WTC11 (cell line): ENCODE results near the gene LASP1. TPM values are rescaled to one million over a fixed set of nuclear protein-coding genes. Genes with fewer than 3 reads are reported as not detected.

Experiments
- ATAC-seq: fragments of 200-7000 bp; cut with Tn5 transposase; 2 replicates; pipeline ENCODE4 v1.10.0; 2021; ENCODE audit warnings: mild to moderate bottlenecking, moderate library complexity
- CTCF ChIA-PET: fragments of 300-600 bp; sonication (Branson Sonifier 250); formaldehyde crosslinking; loops from one replicate; lab custom pipeline; 2021; ENCODE audit warnings: antibody characterized with exemption; lab: Charles Lee
- POLR2A ChIA-PET: fragments of 350-600 bp; sonication (Branson Sonifier 250); formaldehyde crosslinking; loops from one replicate; lab custom pipeline; 2021; ENCODE audit warnings: antibody characterized with exemption; lab: Charles Lee
- DNase-seq: peaks from one replicate; pipeline ENCODE4 v3.0.0; 2021; ENCODE audit warnings: low spot score
- H3K27ac Mint-ChIP-seq: 2 replicates; pipeline ENCODE4 v1.8.0; 2021; ENCODE audit warnings: mixed read lengths
- H3K27me3 Mint-ChIP-seq: 2 replicates; pipeline ENCODE4 v1.8.0; 2021; ENCODE audit warnings: low read depth, mild to moderate bottlenecking, moderate library complexity, mixed read lengths
- H3K36me3 Mint-ChIP-seq: 2 replicates; pipeline ENCODE4 v1.8.0; 2021; ENCODE audit warnings: mixed read lengths
- H3K4me1 Mint-ChIP-seq: 2 replicates; pipeline ENCODE4 v1.8.0; 2022; ENCODE audit warnings: mixed read lengths
- H3K4me3 Mint-ChIP-seq: 2 replicates; pipeline ENCODE4 v1.8.0; 2021; ENCODE audit warnings: mild to moderate bottlenecking, moderate library complexity, mixed read lengths
- H3K9me3 Mint-ChIP-seq: 2 replicates; pipeline ENCODE4 v1.8.0; 2021; ENCODE audit warnings: mixed read lengths
- CBFB ChIP-seq: sonication (generic); formaldehyde crosslinking; IDR thresholded peaks from 2 replicates; pipeline ENCODE4 v1.8.1; 2022; ENCODE audit warnings: mild to moderate bottlenecking, low read depth, missing genetic modification reagents
- FOXJ3 ChIP-seq: sonication (generic); formaldehyde crosslinking; IDR thresholded peaks from 2 replicates; pipeline ENCODE4 v1.9.0; 2021; ENCODE audit warnings: missing genetic modification reagents, mild to moderate bottlenecking, borderline replicate concordance
- FOXK1 ChIP-seq: sonication (generic); formaldehyde crosslinking; IDR thresholded peaks from 2 replicates; pipeline ENCODE4 v1.8.0; 2022; ENCODE audit warnings: mild to moderate bottlenecking, moderate library complexity, missing genetic modification reagents
- GABPB1 ChIP-seq: sonication (generic); formaldehyde crosslinking; IDR thresholded peaks from 2 replicates; pipeline ENCODE4 v1.8.1; 2023; ENCODE audit warnings: mild to moderate bottlenecking, missing genetic modification reagents
- IRF2 ChIP-seq: sonication (generic); formaldehyde crosslinking; IDR thresholded peaks from 2 replicates; pipeline ENCODE4 v1.8.0; 2022; ENCODE audit warnings: low read depth, missing genetic modification reagents, borderline replicate concordance
- JAZF1 ChIP-seq: fragments of 250-450 bp; sonication (Bioruptor Pico); IDR thresholded peaks from 2 replicates; pipeline ENCODE4 v1.9.0; 2021; ENCODE audit warnings: moderate library complexity, mild to moderate bottlenecking, inconsistent platforms
- JUN ChIP-seq: sonication (generic); formaldehyde crosslinking; IDR thresholded peaks from 2 replicates; pipeline ENCODE4 v1.8.0; 2023; ENCODE audit warnings: mild to moderate bottlenecking, missing genetic modification reagents
- NFATC4 ChIP-seq: fragments of 250-450 bp; sonication (Bioruptor Pico); IDR thresholded peaks from 2 replicates; pipeline ENCODE4 v1.9.0; 2021; ENCODE audit warnings: mild to moderate bottlenecking
- NR1H2 ChIP-seq: sonication (generic); formaldehyde crosslinking; IDR thresholded peaks from 2 replicates; pipeline ENCODE4 v1.9.0; 2021; ENCODE audit warnings: mild to moderate bottlenecking, moderate library complexity, missing genetic modification reagents
- NR3C1 ChIP-seq: sonication (generic); formaldehyde crosslinking; conservative IDR thresholded peaks from 2 replicates; pipeline ENCODE4 v1.8.1; 2023; ENCODE audit warnings: low read depth, mild to moderate bottlenecking, missing genetic modification reagents
- OVOL2 ChIP-seq: fragments of 250-450 bp; sonication (Bioruptor Pico); IDR thresholded peaks from 2 replicates; pipeline ENCODE4 v1.9.0; 2021; ENCODE audit warnings: mild to moderate bottlenecking, borderline replicate concordance
- PRRX2 ChIP-seq: fragments of 250-450 bp; sonication (Bioruptor Pico); IDR thresholded peaks from 2 replicates; pipeline ENCODE4 v1.8.0; 2021; ENCODE audit warnings: mild to moderate bottlenecking
- SMAD4 ChIP-seq: sonication (generic); formaldehyde crosslinking; IDR thresholded peaks from 2 replicates; pipeline ENCODE4 v1.8.0; 2022; ENCODE audit warnings: mild to moderate bottlenecking, missing genetic modification reagents
- SOX15 ChIP-seq: fragments of 250-450 bp; sonication (Bioruptor Pico); IDR thresholded peaks from 2 replicates; pipeline ENCODE4 v1.9.0; 2021; ENCODE audit warnings: mild to moderate bottlenecking
- TEAD1 ChIP-seq: sonication (generic); formaldehyde crosslinking; IDR thresholded peaks from 2 replicates; pipeline ENCODE4 v1.8.0; 2022; ENCODE audit warnings: mild to moderate bottlenecking, missing genetic modification reagents
- TEAD4 ChIP-seq: sonication (generic); formaldehyde crosslinking; IDR thresholded peaks from 2 replicates; pipeline ENCODE4 v1.8.0; 2022; ENCODE audit warnings: mild to moderate bottlenecking, missing genetic modification reagents
- ZNF138 ChIP-seq: sonication (generic); formaldehyde crosslinking; conservative IDR thresholded peaks from 2 replicates; pipeline ENCODE4 v1.8.1; 2022; ENCODE audit warnings: mild to moderate bottlenecking, moderate library complexity, missing genetic modification reagents
- ZNF317 ChIP-seq: sonication (generic); formaldehyde crosslinking; IDR thresholded peaks from 2 replicates; pipeline ENCODE4 v1.8.1; 2023; ENCODE audit warnings: low read depth, mild to moderate bottlenecking, moderate library complexity, missing genetic modification reagents, borderline replicate concordance
- ZNF396 ChIP-seq: fragments of 250-450 bp; sonication (Bioruptor Pico); IDR thresholded peaks from 2 replicates; pipeline ENCODE4 v1.8.0; 2021; ENCODE audit warnings: mild to moderate bottlenecking, moderate library complexity, borderline replicate concordance
- ZNF416 ChIP-seq: fragments of 250-450 bp; sonication (Bioruptor Pico); IDR thresholded peaks from 2 replicates; pipeline ENCODE4 v1.9.0; 2021; ENCODE audit warnings: mild to moderate bottlenecking, inconsistent platforms
- total RNA-seq: library from RNA; stranded (reverse); gene quantifications from 3 replicates; pipeline ENCODE4 v1.2.3, GENCODE V29; 2021
- TF ChIP-seq, protein P1 (sequence below): sonication (generic); formaldehyde crosslinking; IDR thresholded peaks from 2 replicates; pipeline ENCODE4 v1.8.0; 2022; ENCODE audit warnings: mild to moderate bottlenecking, missing genetic modification reagents
- TF ChIP-seq, protein P2 (sequence below): fragments of 250-450 bp; sonication (Bioruptor Pico); IDR thresholded peaks from 2 replicates; pipeline ENCODE4 v1.9.0; 2021; ENCODE audit warnings: mild to moderate bottlenecking
- TF ChIP-seq, protein P3 (sequence below): sonication (generic); formaldehyde crosslinking; IDR thresholded peaks from 2 replicates; pipeline ENCODE4 v1.8.1; 2023; ENCODE audit warnings: mild to moderate bottlenecking, missing genetic modification reagents
- TF ChIP-seq, protein P4 (sequence below): fragments of 250-450 bp; sonication (Bioruptor Pico); IDR thresholded peaks from 2 replicates; pipeline ENCODE4 v1.9.0; 2021; ENCODE audit warnings: mild to moderate bottlenecking, borderline replicate concordance
- TF ChIP-seq, protein P5 (sequence below): fragments of 250-450 bp; sonication (Bioruptor Pico); IDR thresholded peaks from 2 replicates; pipeline ENCODE4 v1.9.0; 2021; ENCODE audit warnings: mild to moderate bottlenecking
- TF ChIP-seq, protein P6 (sequence below): fragments of 250-450 bp; sonication (Bioruptor Pico); IDR thresholded peaks from 2 replicates; pipeline ENCODE4 v1.8.0; 2021; ENCODE audit warnings: mild to moderate bottlenecking

LASP1 gene
- total RNA-seq, 1 experiment from 2014 or later, result 139 TPM

DNA sequence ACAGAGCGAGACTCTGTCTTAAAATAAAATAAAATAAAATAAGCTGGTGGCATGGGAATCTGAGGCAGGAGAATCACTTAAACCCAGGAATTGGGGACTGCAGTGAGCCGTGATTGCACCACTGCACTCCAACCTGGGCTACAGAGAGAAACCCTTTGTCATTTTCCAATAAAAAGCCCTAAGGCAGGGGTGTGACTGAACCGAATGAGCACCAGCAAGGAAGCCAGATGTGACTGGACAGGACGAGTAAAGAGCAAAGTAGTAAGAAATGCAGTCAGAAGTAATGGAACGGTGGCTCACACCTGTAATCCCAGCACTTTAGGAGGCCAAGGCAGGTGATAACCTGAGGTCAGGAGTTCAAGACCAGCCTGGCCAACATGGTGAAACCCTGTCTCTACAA is 12.6 kb upstream of the LASP1 start:
- CTCF ChIA-PET, result no interaction called here
- Mint-ChIP-seq H3K27ac (no peak overlapping the region), H3K36me3 (peaks cover 13% of the 10 kb centered on the region), H3K9me3 (no peaks in the 10 kb centered on the region), H3K27me3 (no peaks in the 10 kb centered on the region; the same call in 1 of the 2 replicates), H3K4me3 (no peak overlapping the region), H3K4me1 (peaks cover 8% of the 10 kb centered on the region)
- TF ChIP-seq, protein P1, sequence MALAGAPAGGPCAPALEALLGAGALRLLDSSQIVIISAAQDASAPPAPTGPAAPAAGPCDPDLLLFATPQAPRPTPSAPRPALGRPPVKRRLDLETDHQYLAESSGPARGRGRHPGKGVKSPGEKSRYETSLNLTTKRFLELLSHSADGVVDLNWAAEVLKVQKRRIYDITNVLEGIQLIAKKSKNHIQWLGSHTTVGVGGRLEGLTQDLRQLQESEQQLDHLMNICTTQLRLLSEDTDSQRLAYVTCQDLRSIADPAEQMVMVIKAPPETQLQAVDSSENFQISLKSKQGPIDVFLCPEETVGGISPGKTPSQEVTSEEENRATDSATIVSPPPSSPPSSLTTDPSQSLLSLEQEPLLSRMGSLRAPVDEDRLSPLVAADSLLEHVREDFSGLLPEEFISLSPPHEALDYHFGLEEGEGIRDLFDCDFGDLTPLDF, result no peak
- TF ChIP-seq FOXJ3 (CRISPR knock-in tag) (no peak), SMAD4 (CRISPR knock-in tag) (no peak), IRF2 (CRISPR knock-in tag) (no peak), ZNF396 (no peak), GABPB1 (CRISPR knock-in tag) (no peak), NR3C1 (CRISPR knock-in tag) (no peak), ZNF138 (CRISPR knock-in tag) (no peak), ZNF317 (CRISPR knock-in tag) (no peak), TEAD4 (CRISPR knock-in tag) (no peak), CBFB (CRISPR knock-in tag) (no peak), SOX15 (CRISPR knock-in tag) (no peak), JAZF1 (CRISPR knock-in tag) (no peak), ZNF416 (CRISPR knock-in tag) (no peak)
- TF ChIP-seq, protein P2, sequence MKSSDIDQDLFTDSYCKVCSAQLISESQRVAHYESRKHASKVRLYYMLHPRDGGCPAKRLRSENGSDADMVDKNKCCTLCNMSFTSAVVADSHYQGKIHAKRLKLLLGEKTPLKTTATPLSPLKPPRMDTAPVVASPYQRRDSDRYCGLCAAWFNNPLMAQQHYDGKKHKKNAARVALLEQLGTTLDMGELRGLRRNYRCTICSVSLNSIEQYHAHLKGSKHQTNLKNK, result no peak
- TF ChIP-seq, protein P3, sequence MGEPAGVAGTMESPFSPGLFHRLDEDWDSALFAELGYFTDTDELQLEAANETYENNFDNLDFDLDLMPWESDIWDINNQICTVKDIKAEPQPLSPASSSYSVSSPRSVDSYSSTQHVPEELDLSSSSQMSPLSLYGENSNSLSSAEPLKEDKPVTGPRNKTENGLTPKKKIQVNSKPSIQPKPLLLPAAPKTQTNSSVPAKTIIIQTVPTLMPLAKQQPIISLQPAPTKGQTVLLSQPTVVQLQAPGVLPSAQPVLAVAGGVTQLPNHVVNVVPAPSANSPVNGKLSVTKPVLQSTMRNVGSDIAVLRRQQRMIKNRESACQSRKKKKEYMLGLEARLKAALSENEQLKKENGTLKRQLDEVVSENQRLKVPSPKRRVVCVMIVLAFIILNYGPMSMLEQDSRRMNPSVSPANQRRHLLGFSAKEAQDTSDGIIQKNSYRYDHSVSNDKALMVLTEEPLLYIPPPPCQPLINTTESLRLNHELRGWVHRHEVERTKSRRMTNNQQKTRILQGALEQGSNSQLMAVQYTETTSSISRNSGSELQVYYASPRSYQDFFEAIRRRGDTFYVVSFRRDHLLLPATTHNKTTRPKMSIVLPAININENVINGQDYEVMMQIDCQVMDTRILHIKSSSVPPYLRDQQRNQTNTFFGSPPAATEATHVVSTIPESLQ (CRISPR knock-in tag), result no peak
- TF ChIP-seq, protein P4, sequence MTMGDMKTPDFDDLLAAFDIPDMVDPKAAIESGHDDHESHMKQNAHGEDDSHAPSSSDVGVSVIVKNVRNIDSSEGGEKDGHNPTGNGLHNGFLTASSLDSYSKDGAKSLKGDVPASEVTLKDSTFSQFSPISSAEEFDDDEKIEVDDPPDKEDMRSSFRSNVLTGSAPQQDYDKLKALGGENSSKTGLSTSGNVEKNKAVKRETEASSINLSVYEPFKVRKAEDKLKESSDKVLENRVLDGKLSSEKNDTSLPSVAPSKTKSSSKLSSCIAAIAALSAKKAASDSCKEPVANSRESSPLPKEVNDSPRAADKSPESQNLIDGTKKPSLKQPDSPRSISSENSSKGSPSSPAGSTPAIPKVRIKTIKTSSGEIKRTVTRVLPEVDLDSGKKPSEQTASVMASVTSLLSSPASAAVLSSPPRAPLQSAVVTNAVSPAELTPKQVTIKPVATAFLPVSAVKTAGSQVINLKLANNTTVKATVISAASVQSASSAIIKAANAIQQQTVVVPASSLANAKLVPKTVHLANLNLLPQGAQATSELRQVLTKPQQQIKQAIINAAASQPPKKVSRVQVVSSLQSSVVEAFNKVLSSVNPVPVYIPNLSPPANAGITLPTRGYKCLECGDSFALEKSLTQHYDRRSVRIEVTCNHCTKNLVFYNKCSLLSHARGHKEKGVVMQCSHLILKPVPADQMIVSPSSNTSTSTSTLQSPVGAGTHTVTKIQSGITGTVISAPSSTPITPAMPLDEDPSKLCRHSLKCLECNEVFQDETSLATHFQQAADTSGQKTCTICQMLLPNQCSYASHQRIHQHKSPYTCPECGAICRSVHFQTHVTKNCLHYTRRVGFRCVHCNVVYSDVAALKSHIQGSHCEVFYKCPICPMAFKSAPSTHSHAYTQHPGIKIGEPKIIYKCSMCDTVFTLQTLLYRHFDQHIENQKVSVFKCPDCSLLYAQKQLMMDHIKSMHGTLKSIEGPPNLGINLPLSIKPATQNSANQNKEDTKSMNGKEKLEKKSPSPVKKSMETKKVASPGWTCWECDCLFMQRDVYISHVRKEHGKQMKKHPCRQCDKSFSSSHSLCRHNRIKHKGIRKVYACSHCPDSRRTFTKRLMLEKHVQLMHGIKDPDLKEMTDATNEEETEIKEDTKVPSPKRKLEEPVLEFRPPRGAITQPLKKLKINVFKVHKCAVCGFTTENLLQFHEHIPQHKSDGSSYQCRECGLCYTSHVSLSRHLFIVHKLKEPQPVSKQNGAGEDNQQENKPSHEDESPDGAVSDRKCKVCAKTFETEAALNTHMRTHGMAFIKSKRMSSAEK (CRISPR knock-in tag), result no peak
- ATAC-seq, result no peak
- POLR2A ChIA-PET, result no interaction called here
- no peak for DNase-seq

DNA sequence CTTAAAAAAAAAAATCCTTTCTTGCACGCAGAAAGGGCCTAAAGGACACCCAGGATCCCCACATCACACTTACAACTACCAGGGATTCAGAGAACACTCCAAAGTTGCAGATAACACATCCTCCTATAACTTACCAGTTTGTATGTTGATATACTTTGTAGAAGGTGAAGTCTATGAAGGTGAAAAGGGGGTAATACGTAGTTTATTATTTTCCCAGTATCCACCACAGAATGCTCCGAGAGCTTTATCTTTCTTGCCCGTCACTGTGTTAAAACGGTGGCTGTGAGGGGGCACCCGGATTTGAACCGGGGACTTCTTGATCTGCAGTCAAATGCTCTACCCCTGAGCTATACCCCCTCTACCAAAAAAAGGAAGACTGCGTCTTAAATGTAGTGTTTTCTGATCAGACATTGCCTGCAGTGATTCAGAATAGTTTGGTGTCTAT is 8.4 kb upstream of the LASP1 start:
- peak; percentile 89 for ATAC-seq
- POLR2A ChIA-PET, result no interaction called here
- Mint-ChIP-seq H3K4me1 (no peaks in the 10 kb centered on the region), H3K9me3 (no peaks in the 10 kb centered on the region), H3K27me3 (no peaks in the 10 kb centered on the region), H3K36me3 (no peaks in the 10 kb centered on the region), H3K27ac (no peak overlapping the region; the same call in 1 of the 2 replicates), H3K4me3 (no peak overlapping the region; the same call in 1 of the 2 replicates)
- DNase-seq, result peak; percentile 55
- CTCF ChIA-PET, result interaction anchor here (0.6 to 0.9 kb wide), 4 partner anchors 9 to 224 kb away, joined by 3 read pairs; partner anchors contain the start of gene LASP1NB
- TF ChIP-seq TEAD1 (CRISPR knock-in tag) (no peak), JUN (no peak), OVOL2 (CRISPR knock-in tag) (no peak), NR1H2 (CRISPR knock-in tag) (no peak), NFATC4 (CRISPR knock-in tag) (peak; percentile 67; the same call in 1 of the 2 replicates), PRRX2 (peak; percentile 81; the same call in 1 of the 2 replicates), FOXK1 (CRISPR knock-in tag) (no peak)
- TF ChIP-seq, protein P5, sequence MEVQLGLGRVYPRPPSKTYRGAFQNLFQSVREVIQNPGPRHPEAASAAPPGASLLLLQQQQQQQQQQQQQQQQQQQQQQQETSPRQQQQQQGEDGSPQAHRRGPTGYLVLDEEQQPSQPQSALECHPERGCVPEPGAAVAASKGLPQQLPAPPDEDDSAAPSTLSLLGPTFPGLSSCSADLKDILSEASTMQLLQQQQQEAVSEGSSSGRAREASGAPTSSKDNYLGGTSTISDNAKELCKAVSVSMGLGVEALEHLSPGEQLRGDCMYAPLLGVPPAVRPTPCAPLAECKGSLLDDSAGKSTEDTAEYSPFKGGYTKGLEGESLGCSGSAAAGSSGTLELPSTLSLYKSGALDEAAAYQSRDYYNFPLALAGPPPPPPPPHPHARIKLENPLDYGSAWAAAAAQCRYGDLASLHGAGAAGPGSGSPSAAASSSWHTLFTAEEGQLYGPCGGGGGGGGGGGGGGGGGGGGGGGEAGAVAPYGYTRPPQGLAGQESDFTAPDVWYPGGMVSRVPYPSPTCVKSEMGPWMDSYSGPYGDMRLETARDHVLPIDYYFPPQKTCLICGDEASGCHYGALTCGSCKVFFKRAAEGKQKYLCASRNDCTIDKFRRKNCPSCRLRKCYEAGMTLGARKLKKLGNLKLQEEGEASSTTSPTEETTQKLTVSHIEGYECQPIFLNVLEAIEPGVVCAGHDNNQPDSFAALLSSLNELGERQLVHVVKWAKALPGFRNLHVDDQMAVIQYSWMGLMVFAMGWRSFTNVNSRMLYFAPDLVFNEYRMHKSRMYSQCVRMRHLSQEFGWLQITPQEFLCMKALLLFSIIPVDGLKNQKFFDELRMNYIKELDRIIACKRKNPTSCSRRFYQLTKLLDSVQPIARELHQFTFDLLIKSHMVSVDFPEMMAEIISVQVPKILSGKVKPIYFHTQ (CRISPR knock-in tag), result peak; percentile 40; the same call in 1 of the 2 replicates
- TF ChIP-seq, protein P6, sequence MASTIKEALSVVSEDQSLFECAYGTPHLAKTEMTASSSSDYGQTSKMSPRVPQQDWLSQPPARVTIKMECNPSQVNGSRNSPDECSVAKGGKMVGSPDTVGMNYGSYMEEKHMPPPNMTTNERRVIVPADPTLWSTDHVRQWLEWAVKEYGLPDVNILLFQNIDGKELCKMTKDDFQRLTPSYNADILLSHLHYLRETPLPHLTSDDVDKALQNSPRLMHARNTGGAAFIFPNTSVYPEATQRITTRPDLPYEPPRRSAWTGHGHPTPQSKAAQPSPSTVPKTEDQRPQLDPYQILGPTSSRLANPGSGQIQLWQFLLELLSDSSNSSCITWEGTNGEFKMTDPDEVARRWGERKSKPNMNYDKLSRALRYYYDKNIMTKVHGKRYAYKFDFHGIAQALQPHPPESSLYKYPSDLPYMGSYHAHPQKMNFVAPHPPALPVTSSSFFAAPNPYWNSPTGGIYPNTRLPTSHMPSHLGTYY (CRISPR knock-in tag), result no peak
